ENCODE measurements around the gene SPACA4. TPM values are rescaled to one million over a fixed set of nuclear protein-coding genes. Genes with fewer than 3 reads are reported as not detected.
A peak's percentile ranks its signal among the peaks of the same experiment; 100 is the strongest.

The SPACA4 gene
- polyA plus RNA-seq, 4 donors: 0.06 TPM; not detected in 3

DNA sequence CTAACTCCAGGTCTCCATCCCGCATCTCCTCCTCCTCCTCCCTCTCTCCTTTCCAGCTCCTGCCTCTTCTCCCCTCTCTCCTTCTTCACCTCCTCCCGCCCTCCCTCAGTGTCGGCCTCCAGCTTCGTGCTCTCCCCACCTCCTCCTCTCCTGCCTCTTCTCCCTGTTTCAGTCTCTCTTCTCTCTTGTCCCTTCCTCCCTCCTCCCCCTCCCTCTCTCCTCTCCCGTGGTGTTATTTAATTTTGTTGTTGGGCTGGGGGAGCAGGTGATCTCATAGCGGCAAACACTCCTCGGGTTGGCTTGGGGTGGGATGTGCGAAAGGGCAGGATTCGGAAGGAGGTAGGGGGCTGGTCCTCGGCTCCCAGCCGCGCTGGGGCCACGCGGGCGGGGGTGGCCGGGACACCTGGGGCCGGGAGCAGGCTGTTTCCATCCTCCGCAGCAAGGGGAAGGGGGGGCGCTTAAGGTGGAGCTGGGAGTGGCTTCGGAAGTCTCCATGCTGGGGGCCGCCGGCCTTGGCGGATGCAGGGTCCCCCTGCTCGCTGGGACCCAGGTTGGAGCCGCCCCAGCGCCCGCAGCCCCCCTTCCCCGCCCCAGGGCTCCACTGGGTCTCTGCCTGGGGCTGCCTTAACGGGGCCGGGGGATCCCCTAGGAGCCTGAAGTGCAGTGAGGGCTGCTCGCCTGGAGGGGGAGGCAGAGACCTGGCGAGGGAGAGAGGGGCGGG lies 39.6 kb downstream of the SPACA4 start, which contains the start of gene CA11:
TSS of gene CA11 (minus strand) at position 187 of the 721 bp plus-strand sequence. CDS start 555 bp downstream, outside the sequence.
- DNase-seq (ENCODE audit: low read depth in 4 of 4, low spot score in 3 of 4): peak in 2 of 4 donors; percentile 86 to 89

DNA sequence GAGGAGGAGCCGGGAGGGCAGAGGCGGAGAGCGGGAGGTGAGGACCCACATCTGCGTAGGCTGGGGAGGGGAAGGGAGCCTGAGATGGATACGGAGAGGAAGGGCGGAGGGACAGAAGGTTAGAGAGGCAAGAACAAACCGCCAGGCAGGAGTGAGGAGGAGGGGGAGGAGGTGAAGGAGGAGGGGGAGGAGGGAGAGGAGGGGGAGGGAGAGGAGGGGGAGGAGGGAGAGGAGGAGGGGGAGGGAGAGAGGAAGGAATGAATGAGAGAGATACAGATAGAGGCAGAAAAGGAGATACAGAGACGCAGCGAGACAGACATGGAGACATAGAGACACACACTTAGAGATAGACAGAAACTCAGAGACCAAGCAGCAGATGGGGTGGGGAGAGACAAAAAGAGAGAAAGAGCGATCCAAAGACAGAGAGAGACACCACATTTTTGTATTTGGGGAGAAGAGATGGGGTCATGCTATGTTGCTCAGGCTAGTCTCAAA lies 40.2 kb downstream of the SPACA4 start:
- no peak for DNase-seq (ENCODE audit: low read depth in 4 of 4, low spot score in 3 of 4)

DNA sequence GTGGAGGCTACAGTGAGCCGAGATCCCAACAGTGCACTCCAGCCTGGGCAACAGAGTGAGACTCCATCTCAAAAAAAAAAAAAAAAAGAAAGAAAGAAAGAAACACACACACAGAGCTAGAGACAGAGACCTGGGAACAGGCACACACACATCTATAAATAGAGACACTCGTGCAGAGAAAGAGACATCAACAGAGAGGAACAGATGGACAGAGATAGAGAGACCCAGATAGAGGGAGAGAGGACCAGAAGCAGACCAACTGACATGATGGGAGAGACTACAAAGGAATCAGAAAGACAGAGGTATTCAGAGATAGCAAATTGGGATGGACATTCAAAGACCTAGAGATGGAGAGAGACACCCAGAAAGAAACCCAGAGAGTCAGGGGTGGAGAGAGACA lies 41.6 kb downstream of the SPACA4 start:
- no peak for DNase-seq (ENCODE audit: low read depth in 4 of 4, low spot score in 3 of 4)

DNA sequence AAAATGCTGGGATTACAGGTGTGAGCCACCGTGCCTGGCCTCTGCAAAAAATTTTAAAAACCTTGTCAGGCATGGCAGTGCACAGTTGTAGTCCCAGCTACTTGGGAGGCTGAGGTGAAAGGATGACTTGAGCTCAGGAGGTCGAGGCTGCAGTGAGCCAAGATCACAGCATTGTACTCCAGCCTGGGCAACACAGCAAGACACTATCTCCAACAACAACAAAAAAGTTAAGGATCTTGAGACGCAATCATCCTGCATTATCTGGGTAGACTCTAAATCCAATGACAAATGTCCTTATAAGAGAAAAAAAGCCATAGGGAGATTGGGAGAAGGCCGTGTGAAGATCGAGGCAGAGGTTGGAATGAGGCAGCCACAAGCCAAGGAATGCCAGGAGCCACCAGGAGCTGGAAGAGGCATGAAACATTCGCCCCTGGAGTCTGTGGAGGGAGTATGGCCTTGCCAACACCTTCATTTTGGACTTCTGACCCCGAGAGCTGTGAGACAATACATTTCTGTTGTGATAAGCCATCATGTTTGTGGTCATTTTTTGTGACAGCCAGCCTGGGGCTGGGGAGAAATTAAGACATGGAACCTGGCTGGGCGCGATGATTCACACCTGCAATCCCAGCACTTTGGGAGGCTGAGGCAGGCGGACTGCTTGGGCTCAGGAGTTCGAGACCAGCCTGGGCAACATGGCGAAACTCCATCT lies 44.6 kb downstream of the SPACA4 start:
- no peak for DNase-seq (ENCODE audit: low read depth in 4 of 4, low spot score in 3 of 4)

DNA sequence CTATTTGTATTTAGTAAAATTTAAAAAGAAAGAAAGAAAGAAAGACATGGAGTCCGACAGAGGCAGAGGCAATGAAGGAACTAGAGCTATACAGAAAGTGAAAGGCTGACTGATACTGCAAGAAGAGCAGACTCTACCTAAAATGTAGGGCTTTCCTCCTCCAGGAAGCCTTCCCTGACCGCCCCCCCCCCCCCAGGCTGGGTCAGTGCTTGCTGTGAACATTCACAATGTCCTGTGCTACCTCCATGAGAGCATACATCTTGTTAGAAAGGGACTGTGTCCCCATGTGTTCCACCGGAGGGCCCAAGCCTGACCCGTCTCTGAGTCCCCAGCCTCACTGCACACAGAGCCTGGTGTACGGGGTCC lies 45.1 kb downstream of the SPACA4 start:
- no peak for DNase-seq (ENCODE audit: low read depth in 4 of 4, low spot score in 3 of 4)

DNA sequence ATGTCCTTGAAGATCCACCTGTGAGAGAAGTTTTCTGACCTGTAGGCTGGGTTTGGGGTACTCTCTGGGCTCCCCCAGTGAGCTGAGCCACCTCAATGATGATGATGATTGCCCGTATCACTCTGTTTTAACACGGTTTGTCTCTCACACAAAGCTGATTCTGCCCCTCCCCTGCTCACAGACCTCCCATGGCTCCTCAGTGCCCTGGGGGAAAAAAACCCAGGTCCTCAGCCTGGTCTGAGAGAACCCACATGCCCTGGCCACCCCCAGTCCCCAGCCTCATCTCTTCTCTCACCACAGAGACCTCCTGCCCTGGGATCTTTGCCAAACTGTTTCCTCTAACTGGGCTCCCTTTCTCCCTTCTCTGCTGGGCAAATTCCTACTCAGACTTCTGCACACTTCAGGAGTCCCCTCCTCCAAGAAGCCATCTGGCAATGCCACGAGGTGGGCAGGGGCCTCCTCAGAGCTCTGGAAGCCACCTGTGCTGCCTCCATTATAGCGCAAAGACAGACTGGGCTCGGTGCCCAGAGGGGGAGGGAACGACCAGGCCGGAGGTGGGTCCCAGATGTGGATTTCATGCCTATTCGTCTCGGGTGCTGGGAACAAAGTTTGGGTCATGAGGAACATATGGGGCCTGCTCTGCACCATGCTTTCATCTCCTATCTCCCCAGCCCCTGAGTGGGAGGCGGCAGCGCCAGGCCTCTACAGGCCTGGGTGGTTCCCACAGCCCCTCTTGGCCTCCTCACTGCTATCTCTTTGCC lies 47.9 kb downstream of the SPACA4 start:
- no peak for DNase-seq (ENCODE audit: low read depth in 4 of 4, low spot score in 3 of 4)

DNA sequence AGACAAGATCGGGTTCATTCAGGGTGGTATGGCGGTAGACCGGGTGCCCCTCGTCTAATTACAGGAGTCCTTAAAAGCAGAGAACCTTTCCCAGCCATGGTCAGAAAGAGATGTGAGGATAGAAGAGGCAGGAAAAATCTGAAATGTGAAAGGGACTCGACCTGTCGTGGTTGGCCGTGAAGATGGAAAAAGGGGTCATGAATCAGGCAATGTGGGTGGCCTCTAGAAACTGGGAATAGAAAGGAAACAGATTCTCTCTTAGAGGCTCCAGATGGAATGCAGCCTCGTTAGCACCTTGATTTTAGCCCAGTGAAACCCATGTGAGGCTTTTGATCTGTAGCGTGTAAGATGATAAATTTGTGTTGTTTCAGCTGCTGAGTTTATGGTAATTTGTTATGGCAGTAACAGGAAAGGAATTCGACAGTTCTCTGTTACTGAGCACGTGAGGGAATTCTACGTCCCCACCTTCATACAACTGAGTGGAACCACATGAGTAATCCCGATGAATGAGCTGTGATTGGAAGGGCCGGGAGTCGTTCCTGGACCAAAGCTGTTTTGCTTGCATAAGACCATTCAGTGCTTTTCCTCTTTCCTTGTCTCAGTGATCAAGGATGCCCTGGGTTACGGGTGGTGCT lies 50.4 kb downstream of the SPACA4 start:
- DNase-seq (ENCODE audit: low read depth in 4 of 4, low spot score in 3 of 4): no peak

Other genes with a start within 250 kb of the SPACA4 start
- gene TMEM143, start 242.8 kb upstream of the SPACA4 start, polyA plus RNA-seq (ENCODE audit: insufficient read length in 4 of 4): 10 to 100 TPM in 2 of 4 donors, 1 to 10 TPM in 2; 8.9 to 14.1 (median 11.2) TPM
- 1 to 10 TPM in 1 of 4 donors, under 1 TPM in 3; 0.39 to 1.2 (median 0.54) TPM for gene SYNGR4, start 242.4 kb upstream of the SPACA4 start, polyA plus RNA-seq (ENCODE audit: insufficient read length in 4 of 4)
- 100 to 1,000 TPM; 231 to 265 (median 243) TPM for gene KDELR1, start 215.2 kb upstream of the SPACA4 start, polyA plus RNA-seq (ENCODE audit: insufficient read length in 4 of 4)
- gene GRIN2D, start 213.1 kb upstream of the SPACA4 start, polyA plus RNA-seq (ENCODE audit: insufficient read length in 4 of 4): under 1 TPM; 0.39 to 0.66 (median 0.54) TPM
- 10 to 100 TPM; 22.3 to 33.5 (median 25.9) TPM for gene GRWD1, start 160.8 kb upstream of the SPACA4 start, polyA plus RNA-seq (ENCODE audit: insufficient read length in 4 of 4)
- gene KCNJ14, start 151.2 kb upstream of the SPACA4 start, polyA plus RNA-seq (ENCODE audit: insufficient read length in 4 of 4): under 1 TPM; 0.60 to 0.77 (median 0.68) TPM
- 10 to 100 TPM; 79.6 to 89.5 (median 84.3) TPM for gene CYTH2, start 137.4 kb upstream of the SPACA4 start, polyA plus RNA-seq (ENCODE audit: insufficient read length in 4 of 4)
- 1 to 10 TPM; 1.7 to 3.6 (median 2.4) TPM for gene LMTK3, start 94.9 kb upstream of the SPACA4 start, polyA plus RNA-seq (ENCODE audit: insufficient read length in 4 of 4)
- under 1 TPM; 0.19 to 0.61 (median 0.38) TPM for gene SULT2B1, start 54.6 kb upstream of the SPACA4 start, polyA plus RNA-seq (ENCODE audit: insufficient read length in 4 of 4)
- 1 to 10 TPM in 3 of 4 donors, under 1 TPM in 1; 0.62 to 1.6 (median 1.1) TPM for gene FAM83E, start 8.3 kb downstream of the SPACA4 start, polyA plus RNA-seq (ENCODE audit: insufficient read length in 4 of 4)
- 1,000 to 10,000 TPM; 1,054 to 1,482 (median 1,060) TPM for gene RPL18, start 12.4 kb downstream of the SPACA4 start, polyA plus RNA-seq (ENCODE audit: insufficient read length in 4 of 4)
- 10 to 100 TPM; 18.6 to 30.6 (median 21.0) TPM for gene SPHK2, start 12.8 kb downstream of the SPACA4 start, polyA plus RNA-seq (ENCODE audit: insufficient read length in 4 of 4)
- 10 to 100 TPM; 11.6 to 14.7 (median 13.2) TPM for gene DBP, start 30.6 kb downstream of the SPACA4 start, polyA plus RNA-seq (ENCODE audit: insufficient read length in 4 of 4)
- gene CA11, start 39.4 kb downstream of the SPACA4 start, polyA plus RNA-seq (ENCODE audit: insufficient read length in 4 of 4): 10 to 100 TPM; 20.5 to 31.1 (median 24.5) TPM
- gene NTN5, start 66.3 kb downstream of the SPACA4 start, polyA plus RNA-seq (ENCODE audit: insufficient read length in 4 of 4): 1 to 10 TPM in 1 of 4 donors, under 1 TPM in 3; 0.53 to 1.6 (median 0.77) TPM
- gene FUT2, start 89.2 kb downstream of the SPACA4 start, polyA plus RNA-seq (ENCODE audit: insufficient read length in 4 of 4): 1 to 10 TPM; 1.8 to 3.4 (median 2.2) TPM
- gene MAMSTR, start 113.0 kb downstream of the SPACA4 start, polyA plus RNA-seq (ENCODE audit: insufficient read length in 4 of 4): 1 to 10 TPM; 4.8 to 7.8 (median 6.5) TPM
- 10 to 100 TPM; 12.1 to 18.7 (median 13.5) TPM for gene RASIP1, start 133.9 kb downstream of the SPACA4 start, polyA plus RNA-seq (ENCODE audit: insufficient read length in 4 of 4)
- gene IZUMO1, start 140.2 kb downstream of the SPACA4 start, polyA plus RNA-seq (ENCODE audit: insufficient read length in 4 of 4): 1 to 10 TPM in 1 of 4 donors, under 1 TPM in 3; 0.36 to 1.0 (median 0.52) TPM
- 1 to 10 TPM; 3.1 to 3.7 (median 3.4) TPM for gene FUT1, start 145.9 kb downstream of the SPACA4 start, polyA plus RNA-seq (ENCODE audit: insufficient read length in 4 of 4)
- gene FGF21, start 148.8 kb downstream of the SPACA4 start, polyA plus RNA-seq (ENCODE audit: insufficient read length in 4 of 4): not detected
- gene BCAT2, start 204.3 kb downstream of the SPACA4 start, polyA plus RNA-seq (ENCODE audit: insufficient read length in 4 of 4): 10 to 100 TPM; 34.5 to 46.3 (median 38.8) TPM
- gene HSD17B14, start 229.7 kb downstream of the SPACA4 start, polyA plus RNA-seq (ENCODE audit: insufficient read length in 4 of 4): 10 to 100 TPM; 25.9 to 44.8 (median 33.1) TPM